ENCODE results near the gene SGIP1.
"Not testable (repeated sequence)": the region's sequence is repeated elsewhere in the genome, so short reads cannot be mapped to it uniquely, and the experiment has no call there.

The SGIP1 gene

GRCh38 chr1:66681686-66682085 lies 147.7 kb downstream of the SGIP1 start:
- DNase-seq (ENCODE audit: low spot score), result no peak

- DNase-seq (ENCODE audit: low spot score), result no peak
Measured at GRCh38 chr1:66682106-66682505, 148.2 kb downstream of the SGIP1 start.

- DNase-seq (ENCODE audit: low spot score), result no peak
Measured at GRCh38 chr1:66684353-66684752, 150.4 kb downstream of the SGIP1 start.

DNA sequence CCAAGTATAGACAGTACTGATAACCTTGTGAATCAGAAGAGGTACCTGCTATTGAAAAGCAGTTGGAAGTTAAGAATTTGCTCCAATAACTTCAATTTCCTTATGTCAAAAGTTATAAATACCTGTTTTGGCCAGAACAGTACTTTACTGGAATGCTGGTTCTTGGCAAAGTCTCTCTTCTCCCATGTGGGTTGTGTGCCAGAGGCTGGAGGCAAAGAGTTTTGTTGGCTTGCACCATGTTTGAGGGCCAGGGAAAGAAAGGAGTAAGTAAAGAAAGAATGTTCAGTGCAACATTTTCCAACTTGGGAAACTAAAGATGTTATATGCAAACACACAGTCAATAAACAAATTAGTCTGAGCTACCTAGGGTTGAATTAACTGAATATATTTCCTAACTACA lies 151.3 kb downstream of the SGIP1 start:
- DNase-seq (ENCODE audit: low spot score), result no peak

DNA sequence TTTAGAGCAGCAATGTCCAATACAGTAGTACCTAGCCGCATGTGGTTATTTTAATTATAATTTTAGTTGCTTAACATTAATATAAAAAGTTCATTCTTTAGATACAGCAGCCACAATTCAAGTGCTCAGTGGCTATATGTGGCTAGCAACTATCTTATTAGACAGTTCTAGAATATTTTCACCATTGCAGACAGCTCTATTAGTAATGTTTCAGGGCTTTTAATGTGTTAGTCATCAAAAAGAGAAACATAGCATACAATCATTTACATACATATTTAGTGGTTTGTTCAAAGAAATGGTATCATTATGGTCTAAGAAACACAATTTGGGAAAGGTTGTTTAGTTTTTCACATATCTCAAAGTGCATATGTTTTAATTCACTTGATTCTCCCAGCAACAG lies 151.7 kb downstream of the SGIP1 start:
- DNase-seq (ENCODE audit: low spot score), result no peak

DNA sequence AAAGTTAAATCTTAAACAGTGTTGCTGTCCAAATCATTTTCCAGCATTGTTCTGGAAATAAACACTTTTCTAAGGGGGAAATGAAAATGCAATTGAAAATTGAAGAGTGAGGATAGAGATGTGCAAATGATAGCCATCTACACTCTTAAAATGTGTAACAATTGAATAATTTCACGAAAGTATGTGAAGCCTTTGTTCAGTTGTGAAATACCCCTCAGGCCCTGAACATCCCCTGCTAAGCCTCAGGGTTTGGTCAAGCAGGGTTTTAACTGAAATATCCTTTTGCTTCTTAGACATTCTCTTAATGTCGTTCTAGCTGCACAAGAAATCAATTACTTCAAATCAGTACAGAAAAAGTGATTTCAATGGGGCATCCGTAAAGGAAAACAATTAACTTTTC lies 152.5 kb downstream of the SGIP1 start:
- no peak for DNase-seq (ENCODE audit: low spot score)

- DNase-seq (ENCODE audit: low spot score), result no peak
Measured at GRCh38 chr1:66687358-66687757, 153.4 kb downstream of the SGIP1 start.

- no peak for DNase-seq (ENCODE audit: low spot score)
Measured at GRCh38 chr1:66690666-66691381, 156.9 kb downstream of the SGIP1 start.

DNA sequence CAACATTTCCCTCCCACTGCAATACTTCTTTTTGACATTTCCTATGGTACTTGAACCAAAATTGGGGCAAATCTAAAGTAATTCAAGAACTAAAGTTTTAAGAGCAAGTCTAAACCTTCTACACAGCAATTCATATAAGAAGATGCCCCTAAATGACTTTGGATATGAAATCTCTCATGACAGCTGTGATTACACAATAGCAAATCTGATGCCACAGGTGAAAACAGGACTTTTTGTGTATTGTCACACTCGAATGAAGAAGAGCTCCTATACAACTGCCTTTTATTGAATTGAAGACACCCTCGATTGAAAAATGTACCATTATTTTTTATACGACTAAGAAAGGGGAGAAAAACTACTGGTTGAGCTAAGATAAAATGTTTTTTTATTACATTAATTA lies 158.7 kb downstream of the SGIP1 start:
- no peak for DNase-seq (ENCODE audit: low spot score)

GRCh38 chr1:66693856-66694255 lies 159.9 kb downstream of the SGIP1 start:
- no peak for DNase-seq (ENCODE audit: low spot score)

DNA sequence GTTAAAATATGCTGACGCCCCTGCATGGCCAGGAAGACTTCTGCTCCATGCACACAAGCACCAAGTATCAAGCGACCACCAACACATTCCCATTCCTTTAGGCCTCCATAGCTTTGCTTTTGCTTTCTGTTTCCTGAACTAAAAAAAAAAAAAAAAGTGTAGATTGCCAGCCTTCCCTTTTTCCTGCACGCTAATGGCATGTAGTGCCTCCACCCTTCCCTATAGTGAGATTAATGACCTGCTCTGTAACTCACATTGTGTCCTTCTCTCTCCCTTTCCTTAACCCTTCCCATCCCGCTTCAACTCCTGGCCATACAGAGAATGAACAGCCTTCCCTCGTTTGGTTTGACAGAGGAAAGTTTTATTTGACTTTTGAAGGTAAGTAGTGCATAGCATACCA lies 161.2 kb downstream of the SGIP1 start:
- DNase-seq (ENCODE audit: low spot score), result no peak

DNA sequence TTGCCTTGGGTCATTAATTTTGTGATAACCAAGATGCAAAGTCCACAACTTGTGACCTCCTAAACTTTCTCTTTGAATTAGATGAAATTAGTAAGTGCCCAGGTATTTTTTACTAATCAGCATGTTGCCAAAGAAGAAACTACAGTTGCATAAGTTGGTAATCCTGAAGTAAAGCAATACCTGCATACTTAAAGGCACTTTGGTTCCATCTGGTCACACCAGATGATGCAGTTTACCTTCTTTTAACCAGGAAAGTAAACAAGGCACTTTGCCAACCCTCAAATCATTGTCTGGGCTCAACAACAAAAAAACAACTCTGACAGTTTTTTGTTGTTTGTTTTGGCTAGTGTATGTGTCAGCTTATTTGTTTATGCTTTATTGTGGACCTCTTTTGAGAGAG lies 162.8 kb downstream of the SGIP1 start:
- DNase-seq (ENCODE audit: low spot score), result no peak

GRCh38 chr1:66699213-66699612 lies 165.3 kb downstream of the SGIP1 start:
- DNase-seq (ENCODE audit: low spot score), result no peak

DNA sequence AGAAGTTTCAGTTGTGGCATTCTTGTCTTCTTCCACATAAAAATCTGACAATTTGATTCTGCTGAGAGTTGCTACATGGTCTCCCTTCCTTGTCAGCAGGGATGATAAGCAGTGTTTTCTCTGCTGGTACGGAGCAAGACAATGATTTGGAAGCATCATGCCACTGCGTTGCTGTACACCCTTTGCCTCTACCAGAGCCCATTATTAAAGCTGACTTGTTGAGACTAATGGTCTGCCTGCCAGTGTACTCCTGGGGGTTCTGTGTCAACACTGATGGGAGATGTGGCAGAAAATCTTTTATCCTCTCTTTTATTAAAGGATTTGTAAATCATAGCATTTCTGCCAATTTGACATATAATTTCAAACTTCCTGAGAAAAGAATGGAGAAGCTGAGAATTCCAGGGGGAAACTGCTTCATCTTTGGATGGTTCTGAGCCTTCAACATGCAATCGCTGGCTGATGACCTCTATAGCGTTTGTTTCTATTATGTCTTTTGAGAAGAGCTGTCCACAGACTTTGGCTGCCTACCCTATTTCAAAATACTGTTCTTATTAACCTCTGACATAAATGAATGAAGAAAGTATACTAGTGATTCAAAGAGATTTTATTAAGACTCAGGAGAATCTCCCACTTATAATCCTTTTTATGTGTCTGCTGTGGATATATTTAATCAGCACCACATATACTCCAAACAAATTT lies 170.4 kb downstream of the SGIP1 start:
- no peak for DNase-seq (ENCODE audit: low spot score)

GRCh38 chr1:66705110-66705509 lies 171.2 kb downstream of the SGIP1 start:
- no peak for DNase-seq (ENCODE audit: low spot score)

DNA sequence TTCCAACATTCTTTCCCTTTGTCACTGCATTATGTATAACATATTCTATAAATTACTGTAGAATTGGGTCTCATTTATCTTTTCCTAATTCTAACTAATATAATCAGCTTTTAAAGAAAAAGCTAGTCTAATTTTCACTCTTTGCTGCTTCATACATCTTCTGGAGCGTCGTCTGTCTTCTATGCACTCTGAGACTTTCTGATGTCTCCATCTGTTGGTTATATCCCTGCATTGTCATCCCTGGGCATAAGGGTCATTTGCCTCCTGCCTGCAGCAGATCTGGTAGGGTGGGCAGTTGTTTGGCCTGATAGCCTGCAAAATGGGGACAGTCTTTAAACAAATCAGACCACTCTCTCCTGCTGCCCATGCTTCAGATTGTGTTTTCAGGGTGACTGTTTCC lies 177.5 kb downstream of the SGIP1 start:
- DNase-seq (ENCODE audit: low spot score), result peak; percentile 30

DNA sequence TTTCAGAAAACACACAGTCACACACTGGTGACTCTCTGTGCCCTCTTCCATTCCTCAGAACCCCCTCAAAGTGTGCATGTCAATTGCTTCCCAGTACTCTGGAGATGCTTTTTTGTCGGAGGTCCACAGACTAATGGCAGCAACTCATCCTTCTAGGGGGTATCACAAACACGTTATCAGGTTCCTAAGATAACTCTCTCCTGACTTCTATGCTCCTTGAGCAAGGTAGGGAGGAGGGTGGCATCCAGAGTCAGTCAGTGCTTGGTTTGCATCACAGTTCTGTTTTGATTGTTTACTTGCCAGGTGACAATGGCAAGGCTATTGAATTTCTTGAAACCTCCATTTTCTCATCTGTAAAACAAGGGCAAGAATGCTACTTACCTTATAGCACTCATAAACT lies 178.9 kb downstream of the SGIP1 start:
- DNase-seq (ENCODE audit: low spot score), result no peak

GRCh38 chr1:66723985-66724384 lies 190.0 kb downstream of the SGIP1 start:
- DNase-seq (ENCODE audit: low spot score), result no peak

DNA sequence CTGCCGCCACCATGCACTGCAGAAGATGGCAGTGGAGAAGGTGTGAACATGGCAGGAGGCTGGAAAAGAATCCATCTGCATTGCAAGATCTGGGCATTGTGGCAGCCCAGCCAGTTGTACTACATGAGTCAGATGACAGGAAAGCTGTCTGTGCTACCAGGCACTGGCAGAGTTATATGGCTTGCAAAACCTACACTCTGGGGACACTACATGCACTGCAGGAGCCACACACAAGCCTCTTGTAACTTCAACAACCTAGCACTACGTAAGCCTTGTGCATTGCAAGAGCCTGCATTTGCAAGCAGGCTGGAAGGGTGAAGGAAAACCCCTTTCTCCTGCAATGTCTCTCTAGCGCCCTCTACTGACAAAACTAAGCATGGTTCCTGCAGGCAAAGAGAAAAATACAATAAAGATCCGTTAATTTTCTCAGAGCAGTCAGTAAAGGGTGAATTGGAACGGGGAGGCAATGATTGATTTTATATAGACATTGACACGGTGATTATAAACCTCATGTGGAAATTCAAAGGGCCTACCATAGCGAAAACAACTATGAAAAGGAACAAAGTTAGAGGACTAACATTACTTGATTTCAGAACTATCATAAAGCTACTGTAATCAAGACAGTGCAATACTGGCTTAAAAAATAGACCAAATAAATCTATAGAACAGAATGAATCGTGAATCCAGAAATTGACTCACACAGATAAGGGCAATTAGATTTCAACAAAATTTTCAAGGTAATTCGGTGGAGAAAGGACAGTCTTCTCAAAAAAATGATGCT lies 192.1 kb downstream of the SGIP1 start:
- peak; percentile 56 for DNase-seq (ENCODE audit: low spot score)

GRCh38 chr1:66728021-66728420 lies 194.1 kb downstream of the SGIP1 start:
- no peak for DNase-seq (ENCODE audit: low spot score)

- not testable (repeated sequence) for DNase-seq (ENCODE audit: low spot score)
Measured at GRCh38 chr1:66728716-66729115, 194.8 kb downstream of the SGIP1 start.

- no peak for DNase-seq (ENCODE audit: low spot score)
Measured at GRCh38 chr1:66729119-66729518, 195.2 kb downstream of the SGIP1 start.

- no peak for DNase-seq (ENCODE audit: low spot score)
Measured at GRCh38 chr1:66729523-66729922, 195.6 kb downstream of the SGIP1 start.
